ENCODE data around the gene MIP.
"Not testable (repeated sequence)": the region's sequence is repeated elsewhere in the genome, so short reads cannot be mapped to it uniquely, and the experiment has no call there.

Gene MIP

GRCh38 chr12:56462565-56462964 is 8.1 kb upstream of the MIP start:
- DNase-seq: no peak

- DNase-seq: no peak
Observed at GRCh38 chr12:56461235-56462159, 7.0 kb upstream of the MIP start.

GRCh38 chr12:56457817-56458216 is 3.4 kb upstream of the MIP start:
- no peak for DNase-seq

- no peak for DNase-seq
Observed at GRCh38 chr12:56451147-56451546, 3.3 kb downstream of the MIP start.

GRCh38 chr12:56450241-56450640 is 4.2 kb downstream of the MIP start:
- no peak for DNase-seq

- no peak for DNase-seq
Observed at GRCh38 chr12:56449622-56449984, 4.9 kb downstream of the MIP start.

- DNase-seq: peak; percentile 82 to 87
Observed at GRCh38 chr12:56448860-56449621, 5.4 kb downstream of the MIP start, which contains the start of gene TIMELESS. Gene TIMELESS, minus strand, starts transcription at chr12:56449426. Its CDS starts 15,256 bp downstream, at chr12:56434170.

- not testable (repeated sequence) for DNase-seq
Observed at GRCh38 chr12:56443208-56443607, 11.2 kb downstream of the MIP start.

GRCh38 chr12:56437430-56438176 is 16.9 kb downstream of the MIP start:
- no peak for DNase-seq

- DNase-seq: no peak
Observed at GRCh38 chr12:56434828-56435227, 19.6 kb downstream of the MIP start.

GRCh38 chr12:56431850-56432249 is 22.6 kb downstream of the MIP start:
- DNase-seq: no peak

- no peak for DNase-seq
Observed at GRCh38 chr12:56431288-56431687, 23.2 kb downstream of the MIP start.

GRCh38 chr12:56425940-56426438 is 28.5 kb downstream of the MIP start:
- no peak for DNase-seq

- no peak for DNase-seq
Observed at GRCh38 chr12:56425193-56425592, 29.3 kb downstream of the MIP start.

- DNase-seq: no peak
Observed at GRCh38 chr12:56420411-56420810, 34.0 kb downstream of the MIP start.

- no peak for DNase-seq
Observed at GRCh38 chr12:56417739-56418138, 36.7 kb downstream of the MIP start.

GRCh38 chr12:56414401-56414800 is 40.1 kb downstream of the MIP start:
- no peak for DNase-seq

- no peak for DNase-seq
Observed at GRCh38 chr12:56413392-56413791, 41.1 kb downstream of the MIP start.

GRCh38 chr12:56411781-56412639 is 42.4 kb downstream of the MIP start:
- DNase-seq: no peak

GRCh38 chr12:56410768-56411167 is 43.7 kb downstream of the MIP start:
- no peak for DNase-seq

GRCh38 chr12:56408799-56409417 is 45.5 kb downstream of the MIP start:
- no peak for DNase-seq

GRCh38 chr12:56404227-56404626 is 50.2 kb downstream of the MIP start:
- DNase-seq: not testable (repeated sequence)

All from AML-193 (cell line).